Right lobe of liver (tissue), 4 donors: ENCODE measurements around the gene SMIM10.

ENCODE experiments used
- POLR2A ChIP-seq: fragments of 450-650 bp; IDR thresholded peaks from one replicate; pipeline ENCODE4 v1.6.1; 2017; ENCODE audit warnings: antibody characterized with exemption, mild to moderate bottlenecking
- TF ChIP-seq, protein P1 (sequence below), 4 donors: fragments of 200-600 bp in 3 of 4; fragments of 450-650 bp in 1 of 4; IDR thresholded peaks; one replicate each; pipeline versions ENCODE4 v1.5.1 to v1.8.0; 2016 to 2022; ENCODE audit warnings: antibody characterized with exemption in 4 of 4, mild to moderate bottlenecking in 2 of 4
- donor health status: DM: no; HTN: no; CAD: no.
- donor health status: DM: no; HTN: no; CAD: no.
- donor health status: DM: no; HTN: yes; CAD: no.

DNA sequence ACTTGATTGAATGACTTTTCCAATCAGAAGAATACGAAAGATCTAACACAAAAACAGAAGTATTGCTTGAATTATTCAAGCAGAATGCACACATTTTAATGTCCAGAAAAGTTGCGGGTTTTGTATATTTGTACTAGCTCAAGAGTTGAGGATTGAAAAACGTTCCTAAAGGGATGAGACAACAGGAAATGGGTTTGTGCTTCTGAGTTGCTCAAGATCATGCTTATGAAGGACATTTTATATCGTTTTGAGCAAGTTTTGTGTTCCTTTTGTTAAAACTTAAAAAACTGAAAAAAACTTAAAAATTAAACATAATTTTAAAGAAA, 353 bp upstream of the SMIM10 start:
- no peak for TF ChIP-seq POLR2A
- TF ChIP-seq, protein P1, sequence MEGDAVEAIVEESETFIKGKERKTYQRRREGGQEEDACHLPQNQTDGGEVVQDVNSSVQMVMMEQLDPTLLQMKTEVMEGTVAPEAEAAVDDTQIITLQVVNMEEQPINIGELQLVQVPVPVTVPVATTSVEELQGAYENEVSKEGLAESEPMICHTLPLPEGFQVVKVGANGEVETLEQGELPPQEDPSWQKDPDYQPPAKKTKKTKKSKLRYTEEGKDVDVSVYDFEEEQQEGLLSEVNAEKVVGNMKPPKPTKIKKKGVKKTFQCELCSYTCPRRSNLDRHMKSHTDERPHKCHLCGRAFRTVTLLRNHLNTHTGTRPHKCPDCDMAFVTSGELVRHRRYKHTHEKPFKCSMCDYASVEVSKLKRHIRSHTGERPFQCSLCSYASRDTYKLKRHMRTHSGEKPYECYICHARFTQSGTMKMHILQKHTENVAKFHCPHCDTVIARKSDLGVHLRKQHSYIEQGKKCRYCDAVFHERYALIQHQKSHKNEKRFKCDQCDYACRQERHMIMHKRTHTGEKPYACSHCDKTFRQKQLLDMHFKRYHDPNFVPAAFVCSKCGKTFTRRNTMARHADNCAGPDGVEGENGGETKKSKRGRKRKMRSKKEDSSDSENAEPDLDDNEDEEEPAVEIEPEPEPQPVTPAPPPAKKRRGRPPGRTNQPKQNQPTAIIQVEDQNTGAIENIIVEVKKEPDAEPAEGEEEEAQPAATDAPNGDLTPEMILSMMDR (IDR thresholded peaks at IDR 0.05) = no peak
